ENCODE data around the gene MCF2L2.
"Not testable (repeated sequence)": the region's sequence is repeated elsewhere in the genome, so short reads cannot be mapped to it uniquely, and the experiment has no call there.

MCF2L2 gene

DNA sequence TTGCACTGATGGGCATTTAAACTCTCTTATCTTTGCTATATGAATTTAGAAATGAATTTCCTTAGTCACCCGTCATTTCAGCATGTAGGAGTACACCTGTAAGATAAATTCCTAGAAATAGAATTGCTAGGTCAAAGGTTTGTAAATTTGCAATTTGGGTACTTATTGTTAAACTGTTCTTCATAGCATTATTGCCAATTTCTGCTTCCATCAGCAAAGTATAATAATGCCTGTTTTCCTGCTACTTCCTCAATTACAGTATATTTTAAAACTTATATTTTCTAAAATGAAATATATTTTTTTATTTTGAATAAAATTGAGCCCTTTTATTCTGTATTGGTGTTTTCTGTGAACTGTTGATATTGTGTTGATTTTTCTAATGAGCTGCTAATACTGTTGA is 16.3 kb upstream of the MCF2L2 start:
- DNase-seq, result no peak

DNA sequence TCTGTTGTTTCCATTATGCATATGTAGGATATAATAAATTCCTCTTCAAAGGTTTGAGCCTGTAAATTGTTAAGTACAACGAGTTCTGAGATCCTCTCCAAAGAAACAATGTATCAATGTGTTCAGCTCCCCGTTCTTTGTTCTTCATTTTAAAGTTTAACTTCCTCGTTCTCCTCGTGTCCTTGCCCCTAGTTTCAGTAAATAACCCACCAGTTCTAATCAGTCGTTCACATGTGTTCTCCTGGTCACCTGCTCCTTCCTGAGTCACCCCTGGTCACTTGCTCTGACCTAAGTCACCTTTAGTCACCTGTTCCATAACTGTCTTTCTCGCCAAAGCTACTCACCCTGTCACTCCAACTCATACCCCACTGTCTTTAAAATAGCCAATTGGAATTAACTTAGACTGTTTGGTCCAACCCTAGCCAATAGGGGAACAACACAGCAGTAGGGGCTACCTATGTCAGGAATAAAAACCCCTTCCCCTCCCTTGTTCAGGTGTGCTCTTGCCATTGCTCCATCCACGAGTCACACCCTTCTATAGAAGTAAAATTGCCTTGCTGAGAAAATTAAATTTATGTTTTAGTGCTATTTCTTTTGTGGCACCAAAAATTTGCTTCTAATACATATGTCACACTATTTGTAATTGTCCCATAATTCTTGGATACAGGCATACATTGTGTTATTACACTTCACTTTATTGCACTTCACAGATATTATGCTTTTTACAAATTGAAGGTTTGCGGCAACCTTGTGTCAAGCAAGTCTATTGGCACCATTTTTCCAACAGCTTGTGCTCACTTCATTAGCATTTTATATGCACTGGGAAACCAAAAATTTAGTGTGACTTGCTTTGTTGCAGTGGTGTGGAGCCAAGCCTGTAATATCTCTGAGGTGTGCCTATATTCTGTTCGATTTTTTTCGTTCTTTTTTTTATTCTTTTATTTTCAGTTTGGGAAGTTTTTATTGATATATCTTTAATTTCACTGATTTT is 15.3 kb upstream of the MCF2L2 start:
- no peak for DNase-seq

DNA sequence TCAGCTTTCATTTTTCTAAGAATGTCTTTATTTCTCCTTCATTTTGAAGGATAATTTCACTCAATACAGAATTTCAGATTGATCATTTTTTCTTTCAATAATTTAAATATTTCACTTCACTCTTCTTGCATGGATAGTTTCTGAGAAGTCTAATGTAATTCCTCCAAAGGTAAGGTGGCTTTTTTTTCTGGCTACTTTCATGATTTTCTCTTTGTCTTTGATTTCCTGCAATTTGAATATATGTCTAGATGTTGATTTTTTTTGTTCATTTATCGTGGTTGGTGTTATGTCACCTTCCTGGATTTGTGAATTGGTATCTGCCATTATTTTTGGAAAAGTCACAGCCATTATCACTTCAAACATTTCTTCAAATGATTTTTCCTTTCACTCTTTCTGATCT is 14.6 kb upstream of the MCF2L2 start:
- DNase-seq, result no peak

DNA sequence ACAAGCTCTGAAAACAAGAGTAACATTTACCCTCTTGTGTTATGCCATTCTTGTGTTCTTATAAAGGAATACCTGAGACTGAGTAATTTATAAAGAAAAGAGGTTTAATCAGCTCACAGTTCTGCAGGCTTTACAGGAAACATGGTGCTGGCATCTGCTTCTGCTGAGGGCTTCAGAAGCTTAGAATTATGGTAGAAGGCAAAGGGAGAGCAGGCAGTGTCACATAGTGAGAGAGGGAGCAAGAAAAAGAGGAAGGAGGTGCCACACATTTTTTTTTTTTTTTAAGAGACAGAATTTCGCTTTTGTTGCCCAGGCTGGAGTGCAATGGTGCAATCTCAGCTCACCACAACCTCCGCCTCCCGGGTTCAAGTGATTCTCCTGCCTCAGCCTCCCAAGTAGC is 12.1 kb upstream of the MCF2L2 start:
- DNase-seq, result not testable (repeated sequence)

DNA sequence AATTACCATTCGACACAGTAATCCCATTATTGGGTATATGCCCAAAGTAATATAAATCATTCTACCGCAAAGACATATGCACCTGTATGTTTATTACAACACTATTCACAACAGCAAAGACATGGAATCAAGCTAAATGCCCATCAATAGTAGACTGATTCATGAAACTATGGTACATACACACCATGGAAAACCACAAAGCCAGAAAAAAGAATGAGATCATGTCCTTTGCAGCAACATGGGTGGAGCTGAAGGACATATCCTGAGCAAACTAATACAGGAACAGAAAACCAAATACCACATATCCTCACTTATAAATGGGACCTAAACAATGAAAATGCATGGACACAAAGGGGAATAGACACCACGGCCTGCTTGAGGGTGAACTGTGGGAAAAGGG is 11.1 kb upstream of the MCF2L2 start:
- DNase-seq, result no peak

- DNase-seq, result no peak
Observed at GRCh38 chr3:183438735-183439134, 10.3 kb upstream of the MCF2L2 start.

DNA sequence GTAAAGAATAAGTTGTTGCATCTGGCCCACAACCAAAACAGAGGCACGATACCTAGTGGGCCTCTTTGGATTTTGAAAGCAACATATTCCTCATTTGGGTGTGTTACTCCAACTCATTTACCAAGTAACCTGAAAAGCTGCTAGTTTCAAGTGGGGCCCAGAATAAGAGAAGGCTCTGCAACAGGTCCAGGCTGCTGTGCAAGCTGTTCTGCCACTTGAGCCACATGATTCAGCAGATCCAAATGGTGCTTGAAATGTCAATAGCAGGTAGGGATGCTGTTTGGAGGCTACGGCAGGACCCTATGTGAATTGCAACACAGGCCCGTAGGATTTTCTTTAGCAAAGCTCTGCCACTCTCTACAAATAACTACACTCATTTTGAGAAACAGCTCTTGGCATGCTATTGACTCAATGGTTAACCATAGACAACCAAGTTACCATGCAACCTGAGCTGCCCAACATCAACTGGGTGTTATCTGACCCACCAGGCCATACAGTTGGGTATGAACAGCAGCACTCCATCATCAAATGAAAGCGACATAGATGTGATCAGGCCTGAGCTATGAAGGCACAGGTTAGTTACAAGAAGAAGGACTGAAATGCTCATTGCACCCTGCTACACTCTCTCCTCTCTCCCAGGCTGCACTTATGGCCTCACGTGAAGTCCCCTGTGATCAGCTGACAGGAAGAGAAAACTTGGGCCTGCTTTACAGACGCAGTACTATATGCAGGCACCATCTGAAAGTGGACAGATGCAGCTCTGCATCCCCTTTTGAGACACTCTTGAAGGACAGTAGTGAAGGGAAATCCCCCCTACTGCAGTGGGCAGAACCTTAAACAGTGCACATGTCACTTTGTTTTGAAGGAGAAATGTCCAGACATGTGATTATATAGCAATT is 9.5 kb upstream of the MCF2L2 start:
- DNase-seq, result no peak

- DNase-seq, result no peak
Observed at GRCh38 chr3:183437061-183437460, 8.6 kb upstream of the MCF2L2 start.

- no peak for DNase-seq
Observed at GRCh38 chr3:183435661-183436060, 7.2 kb upstream of the MCF2L2 start.

GRCh38 chr3:183434992-183435391 is 6.6 kb upstream of the MCF2L2 start:
- no peak for DNase-seq

DNA sequence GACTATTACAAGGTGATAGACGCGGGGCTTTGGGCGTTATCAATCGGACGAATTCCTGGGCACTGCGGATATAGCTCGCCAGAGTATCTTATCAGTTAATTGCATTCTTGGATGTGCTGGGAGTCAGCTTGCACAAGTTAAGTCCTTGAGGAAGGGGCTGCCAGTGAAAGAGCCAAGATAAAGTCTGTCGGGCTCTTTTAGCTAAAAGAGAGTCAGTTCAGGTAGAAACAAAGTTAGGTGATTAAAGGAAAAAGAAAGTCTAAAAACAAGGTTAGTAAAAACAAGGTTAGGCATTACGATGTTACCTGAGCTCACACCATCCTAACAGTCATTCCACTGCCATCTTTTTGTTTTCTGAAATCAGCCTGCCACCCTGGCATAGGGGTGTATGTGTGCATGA is 6.1 kb upstream of the MCF2L2 start:
- no peak for DNase-seq

GRCh38 chr3:183430325-183430957 is 2.0 kb upstream of the MCF2L2 start:
- DNase-seq, result no peak

DNA sequence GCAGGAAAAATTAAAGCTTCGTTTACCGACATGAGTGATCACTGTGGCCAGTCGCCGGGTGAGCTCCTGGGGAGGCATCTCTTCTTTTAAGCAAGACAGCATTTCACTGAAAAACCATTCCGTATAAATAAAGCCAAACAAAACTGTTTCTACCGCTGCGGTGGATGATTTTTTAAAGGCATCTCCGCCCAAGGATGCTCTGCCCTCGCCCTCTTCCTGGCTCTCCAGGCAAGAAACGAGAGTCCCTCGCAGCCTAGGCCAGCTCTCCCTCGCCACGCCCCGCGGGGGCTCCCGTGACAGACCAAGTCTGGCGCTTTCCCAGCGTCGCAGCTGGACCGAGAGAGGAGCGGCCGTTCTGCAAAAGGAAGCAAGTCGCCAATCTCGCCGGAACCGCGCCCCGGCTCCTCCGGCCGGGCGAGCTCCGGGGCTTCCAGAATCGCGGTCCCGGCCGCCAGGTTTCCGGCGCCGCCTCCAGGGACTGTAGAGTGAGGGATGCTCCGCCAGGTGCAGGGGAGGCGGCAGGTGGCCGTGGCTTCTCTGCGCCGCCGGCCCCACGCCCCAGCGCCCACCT is 458 bp downstream of the MCF2L2 start:
- DNase-seq, result no peak

- DNase-seq, result no peak
Observed at GRCh38 chr3:183427196-183427875, 1.1 kb downstream of the MCF2L2 start.

GRCh38 chr3:183418807-183419206 is 9.6 kb downstream of the MCF2L2 start:
- DNase-seq, result not testable (repeated sequence)

DNA sequence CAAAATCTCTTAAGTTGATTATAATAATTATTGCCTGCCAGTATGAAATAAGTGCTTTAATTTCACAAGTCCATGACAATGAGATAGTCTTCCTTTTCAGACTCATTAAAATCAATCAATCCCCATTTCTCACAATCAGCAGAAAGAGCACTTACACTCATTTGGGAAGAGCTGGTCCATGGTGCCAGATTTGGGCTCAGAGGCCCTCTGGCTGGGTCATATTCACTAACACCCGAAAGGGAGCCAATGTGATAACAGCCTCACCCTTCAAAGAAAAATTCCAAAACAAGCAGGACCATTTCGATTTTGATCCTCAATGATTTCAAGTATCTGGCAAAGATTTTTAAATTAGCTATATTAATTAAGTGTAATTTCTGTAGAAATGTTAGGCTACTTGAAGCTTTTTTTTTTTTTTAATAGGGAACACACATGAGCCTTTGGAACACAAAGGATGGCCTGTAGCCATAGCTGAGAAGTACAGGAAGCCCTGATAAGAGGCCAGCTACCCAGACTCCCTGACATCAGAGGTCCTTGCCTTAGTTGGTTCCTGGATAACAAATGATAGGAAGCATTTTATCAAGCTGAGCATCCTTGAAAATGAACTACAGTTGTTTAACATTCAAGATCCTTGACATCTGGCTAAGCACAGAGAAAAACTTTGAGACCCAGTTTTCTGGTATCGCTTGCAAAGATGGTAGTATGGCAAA is 17.1 kb downstream of the MCF2L2 start:
- no peak for DNase-seq

DNA sequence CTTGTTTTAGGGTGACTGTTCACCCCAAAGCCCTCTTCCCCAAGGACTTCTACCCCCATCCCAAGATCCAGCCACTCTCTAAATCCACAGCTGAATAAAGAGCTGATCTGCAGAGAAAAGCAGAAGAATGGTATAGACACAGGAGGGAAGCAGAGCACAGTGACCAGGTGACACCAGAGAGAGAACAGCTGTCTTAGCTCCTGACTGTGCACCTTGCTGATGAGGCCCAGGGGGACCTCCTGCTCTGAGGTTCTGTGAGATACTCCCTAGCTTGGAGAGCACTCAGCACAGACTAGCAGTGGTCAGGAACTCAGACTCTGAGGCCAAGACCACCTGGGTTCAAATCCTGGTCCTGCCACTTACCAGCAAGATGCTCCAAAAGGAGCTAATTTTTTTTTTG is 17.7 kb downstream of the MCF2L2 start:
- no peak for DNase-seq

- no peak for DNase-seq
Observed at GRCh38 chr3:183410280-183410679, 18.1 kb downstream of the MCF2L2 start.

DNA sequence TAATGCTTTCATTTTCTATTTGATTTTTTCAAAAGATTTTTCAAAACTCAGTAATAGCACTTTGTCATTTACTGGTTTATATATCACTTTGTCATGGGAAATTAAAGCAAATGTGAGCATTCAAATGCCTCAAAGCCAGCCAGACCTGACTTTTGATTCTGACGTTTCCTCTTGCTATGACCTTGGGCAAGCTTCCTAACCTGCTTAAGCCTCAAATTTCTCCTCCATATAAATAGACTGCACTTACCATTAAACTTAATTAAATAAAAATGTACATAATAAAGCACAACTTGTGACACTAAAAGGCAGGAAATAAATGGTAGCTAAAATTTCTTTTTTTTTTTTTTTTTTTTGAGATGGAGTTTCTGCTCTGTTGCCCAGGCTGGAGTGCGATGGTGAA is 19.2 kb downstream of the MCF2L2 start:
- DNase-seq, result no peak

- DNase-seq, result no peak
Observed at GRCh38 chr3:183401678-183402077, 26.7 kb downstream of the MCF2L2 start.

DNA sequence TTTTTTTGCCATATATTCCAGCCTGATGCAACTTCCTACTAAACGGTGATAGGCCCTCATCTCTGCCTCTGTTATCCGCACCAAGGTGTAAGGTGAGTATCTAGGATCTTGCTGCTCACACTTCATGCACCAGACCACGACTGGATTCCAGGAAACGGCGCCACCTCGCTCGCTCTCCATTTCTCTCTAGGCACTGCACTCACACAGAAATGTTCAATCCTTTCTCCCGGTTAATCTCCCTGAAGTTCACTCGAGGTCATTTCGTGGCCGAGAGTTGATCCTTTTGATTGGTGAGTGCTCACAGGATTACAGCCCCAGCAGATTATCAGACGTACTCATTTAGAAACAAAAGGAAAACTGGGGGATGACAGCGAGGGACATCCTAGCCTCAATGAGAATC is 28.1 kb downstream of the MCF2L2 start:
- no peak for DNase-seq

All from DMS 273 treated with DMSO at 0.1 percent for 48 hours (cell line).